ENCODE measurements around the gene KRT74.

DNA sequence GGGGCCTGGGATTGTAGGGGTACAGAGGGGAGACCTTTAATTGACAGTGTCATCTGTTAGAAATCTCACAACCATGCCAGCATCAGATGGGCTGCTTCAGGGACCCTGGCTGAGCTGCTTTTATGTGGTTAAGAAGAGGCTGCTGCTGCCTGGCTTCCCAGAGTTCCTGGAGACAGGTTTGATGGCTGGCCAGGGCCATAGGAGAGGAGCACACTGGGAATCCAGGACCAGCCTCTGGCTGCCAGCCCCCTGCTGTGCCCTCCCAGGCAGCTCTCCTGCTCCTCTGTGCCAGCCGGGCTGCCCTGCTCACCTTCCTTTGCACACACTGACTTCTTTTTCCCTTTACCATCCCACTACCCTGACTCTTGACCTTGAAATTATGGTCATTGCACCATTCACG, 45.2 kb upstream of the KRT74 start:
- TF ChIP-seq, protein P1, sequence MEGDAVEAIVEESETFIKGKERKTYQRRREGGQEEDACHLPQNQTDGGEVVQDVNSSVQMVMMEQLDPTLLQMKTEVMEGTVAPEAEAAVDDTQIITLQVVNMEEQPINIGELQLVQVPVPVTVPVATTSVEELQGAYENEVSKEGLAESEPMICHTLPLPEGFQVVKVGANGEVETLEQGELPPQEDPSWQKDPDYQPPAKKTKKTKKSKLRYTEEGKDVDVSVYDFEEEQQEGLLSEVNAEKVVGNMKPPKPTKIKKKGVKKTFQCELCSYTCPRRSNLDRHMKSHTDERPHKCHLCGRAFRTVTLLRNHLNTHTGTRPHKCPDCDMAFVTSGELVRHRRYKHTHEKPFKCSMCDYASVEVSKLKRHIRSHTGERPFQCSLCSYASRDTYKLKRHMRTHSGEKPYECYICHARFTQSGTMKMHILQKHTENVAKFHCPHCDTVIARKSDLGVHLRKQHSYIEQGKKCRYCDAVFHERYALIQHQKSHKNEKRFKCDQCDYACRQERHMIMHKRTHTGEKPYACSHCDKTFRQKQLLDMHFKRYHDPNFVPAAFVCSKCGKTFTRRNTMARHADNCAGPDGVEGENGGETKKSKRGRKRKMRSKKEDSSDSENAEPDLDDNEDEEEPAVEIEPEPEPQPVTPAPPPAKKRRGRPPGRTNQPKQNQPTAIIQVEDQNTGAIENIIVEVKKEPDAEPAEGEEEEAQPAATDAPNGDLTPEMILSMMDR (IDR thresholded peaks at IDR 0.05 in 2 of 3, conservative IDR thresholded peaks at IDR 0.05 in 1 of 3; ENCODE audit: control insufficient read depth in 2 of 3, extremely low read depth in 1 of 3, insufficient read depth in 1 of 3, low read depth in 3 of 3, low read length in 3 of 3), result no peak
- TF ChIP-seq POLR2AphosphoS5 (IDR thresholded peaks at IDR 0.05; ENCODE audit: low read length), result no peak
